Immature natural killer cell (primary cell): ENCODE measurements around the gene ICOS. TPM values are rescaled to one million over a fixed set of nuclear protein-coding genes. Genes with fewer than 3 reads are reported as not detected.

ENCODE experiments used
- polyA plus RNA-seq, 3 donors: library from polyadenylated mRNA; unstranded; fragments of 300-500 nt; fragmentation: Illumina TruSeq; gene quantifications; one replicate each; pipeline ENCODE4 v1.2.3, GENCODE V29; 2021

The ICOS gene
- polyA plus RNA-seq, 3 donors from 2014 or later = 0.13 to 0.97 (median 0.80) TPM

Other genes starting within 250 kb of the ICOS start
- gene CD28, start 230.1 kb upstream of the ICOS start, polyA plus RNA-seq = under 1 TPM; 0.04 to 0.37 (median 0.13) TPM
- gene CTLA4, start 69.0 kb upstream of the ICOS start, polyA plus RNA-seq = 1 to 10 TPM in 1 of 3 donors, not detected in 2; 1.1 TPM